ENCODE data around the gene DYRK1A. TPM values are rescaled to one million over a fixed set of nuclear protein-coding genes. Genes with fewer than 3 reads are reported as not detected.

DYRK1A gene
- total and polyA plus RNA-seq, 10 of the 15 experiments (the other 5 are each of a cell fraction or from before 2014, with no cell fraction given), result 2.4 to 68.6 (median 30.7) TPM

DNA sequence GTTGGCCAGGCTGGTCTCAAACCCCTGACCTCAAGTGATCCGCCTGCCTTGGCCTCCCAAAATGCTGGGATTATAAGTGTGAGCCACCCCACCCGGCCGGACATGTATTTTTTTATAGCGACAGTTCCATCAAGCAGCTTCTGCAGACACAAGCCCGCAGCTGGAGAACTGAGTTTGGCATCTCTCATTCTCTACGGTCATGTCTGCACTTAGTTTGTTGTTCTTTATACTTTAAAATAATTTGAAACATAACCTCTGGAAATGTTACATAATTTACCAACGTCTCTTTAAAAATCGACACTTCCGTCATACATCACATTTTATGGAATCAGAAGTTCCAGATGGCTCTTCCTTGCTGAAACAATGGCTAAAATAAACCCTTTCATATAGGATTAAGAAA, 183.6 kb downstream of the DYRK1A start:
- Histone ChIP-seq H3K4me2 (ENCODE audit: control insufficient read depth, insufficient read depth) (no peak overlapping the region), H3K79me2 (ENCODE audit: control insufficient read depth, insufficient read depth, low read length) (no peaks in the 10 kb centered on the region), H3K4me3 (no peak overlapping the region), H3K27ac (ENCODE audit: control insufficient read depth, insufficient read depth) (no peak overlapping the region), H3K36me3 (ENCODE audit: control insufficient read depth in 2 of 2, insufficient read depth in 2 of 2, low read length in 1 of 2) (no peaks in the 10 kb centered on the region), H3K27me3 (replicated peaks in 1 of 2; ENCODE audit: control insufficient read depth in 2 of 2, insufficient read depth in 2 of 2, low read length in 1 of 2) (no peaks in the 10 kb centered on the region), H2AFZ (ENCODE audit: control insufficient read depth, low read depth, low read length) (no peak overlapping the region), H3K9me3 (replicated peaks; ENCODE audit: control insufficient read depth, insufficient read depth, low read length) (no peaks in the 10 kb centered on the region; the same call in 2 of the 3 replicates), H4K20me1 (ENCODE audit: control insufficient read depth, insufficient read depth) (no peaks in the 10 kb centered on the region), H3K9ac (ENCODE audit: control insufficient read depth, insufficient read depth, low read length) (no peak overlapping the region), H3K4me1 (ENCODE audit: control insufficient read depth, insufficient read depth, low read length) (peaks cover 5% of the 10 kb centered on the region; the same call in 1 of the 2 replicates)
- TF ChIP-seq ZZZ3 (IDR thresholded peaks at IDR 0.05; ENCODE audit: control insufficient read depth, insufficient read length, low read depth) (no peak), RAD21 (IDR thresholded peaks at IDR 0.05; ENCODE audit: insufficient read depth, low read depth, low read length) (no peak), SREBF1 (IDR thresholded peaks at IDR 0.05; ENCODE audit: low read length) (no peak)
- ChIA-PET RAD21 (ENCODE audit: unreplicated experiment) (no interaction called here), SMC1A (ENCODE audit: uncharacterized antibody, unreplicated experiment) (no interaction called here), CTCF (interaction anchor here (0.6 kb wide), 1 partner anchor 88 kb away, joined by 3 read pairs; no protein-coding TSS in a partner anchor), POLR2A (interaction anchor here (0.8 kb wide), 1 partner anchor 14 kb away, joined by 3 read pairs; no protein-coding TSS in a partner anchor)
- BruUV-seq (replicated peaks), result no TSS peak
- 81% methylated on average over 9 of the region's 9 CpGs for WGBS (ENCODE audit: insufficient coverage, insufficient replicate concordance, low lambda C conversion rate, missing lambda C conversion rate)
- ATAC-seq (no peak), FAIRE-seq (no peak), DNase-seq (ENCODE audit: low read depth, low spot score) (no peak)
- intact Hi-C loops (cut with micrococcal nuclease; ENCODE audit: unreplicated experiment) (no loop called here), in situ Hi-C loops (cut with MboI) (no loop called here)

DNA sequence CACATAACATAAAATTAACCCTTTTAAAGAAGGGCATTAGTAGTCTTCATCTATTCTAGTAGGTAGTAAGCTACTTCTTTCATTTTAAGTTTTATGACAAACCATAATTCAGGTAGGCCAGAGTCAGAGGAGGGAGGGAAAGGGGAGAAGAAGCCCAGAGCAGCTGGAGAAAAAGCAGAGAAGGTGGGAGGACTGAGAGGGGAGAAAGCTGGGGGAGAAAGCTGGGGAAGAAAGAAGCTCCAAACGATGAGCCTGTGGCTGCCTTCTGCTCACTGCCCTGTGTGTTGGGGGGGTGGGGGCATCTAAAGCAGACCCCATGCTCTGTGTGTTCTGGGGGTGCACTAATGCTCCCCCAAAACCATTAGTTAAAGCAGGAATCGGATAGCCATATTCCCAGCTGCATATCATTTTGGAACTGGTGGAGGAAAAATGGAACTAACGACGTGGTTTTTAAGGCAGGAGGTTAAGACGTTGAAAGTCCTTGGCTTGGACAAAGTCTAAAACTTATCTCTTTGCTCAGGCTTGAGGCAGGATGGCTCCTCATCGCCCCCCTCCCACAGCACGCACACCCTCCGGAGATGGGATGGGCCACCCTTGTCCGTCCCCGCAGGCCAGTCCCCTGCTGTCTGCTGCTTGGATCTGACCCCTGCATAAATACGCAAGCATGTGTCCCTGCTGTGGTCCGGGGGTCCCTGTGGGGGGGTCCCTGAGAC, 184.2 kb downstream of the DYRK1A start:
- Histone ChIP-seq H3K4me2 (ENCODE audit: control insufficient read depth, insufficient read depth) (no peak overlapping the region), H3K4me1 (ENCODE audit: control insufficient read depth, insufficient read depth, low read length) (peaks cover 5% of the 10 kb centered on the region; the same call in 1 of the 2 replicates), H3K9me3 (replicated peaks; ENCODE audit: control insufficient read depth, insufficient read depth, low read length) (no peaks in the 10 kb centered on the region; the same call in 2 of the 3 replicates), H3K27me3 (replicated peaks in 1 of 2; ENCODE audit: control insufficient read depth in 2 of 2, insufficient read depth in 2 of 2, low read length in 1 of 2) (no peaks in the 10 kb centered on the region), H3K36me3 (ENCODE audit: control insufficient read depth in 2 of 2, insufficient read depth in 2 of 2, low read length in 1 of 2) (no peaks in the 10 kb centered on the region), H3K27ac (ENCODE audit: control insufficient read depth, insufficient read depth) (no peak overlapping the region), H4K20me1 (ENCODE audit: control insufficient read depth, insufficient read depth) (no peaks in the 10 kb centered on the region), H3K79me2 (ENCODE audit: control insufficient read depth, insufficient read depth, low read length) (no peaks in the 10 kb centered on the region), H2AFZ (ENCODE audit: control insufficient read depth, low read depth, low read length) (no peak overlapping the region), H3K4me3 (no peak overlapping the region), H3K9ac (ENCODE audit: control insufficient read depth, insufficient read depth, low read length) (no peak overlapping the region)
- intact Hi-C loops (cut with micrococcal nuclease; ENCODE audit: unreplicated experiment), result no loop called here
- FAIRE-seq (no peak), DNase-seq (ENCODE audit: low read depth, low spot score) (no peak), ATAC-seq (no peak)
- POLR2A ChIA-PET, result interaction anchor here (0.8 kb wide), 1 partner anchor 14 kb away, joined by 3 read pairs; no protein-coding TSS in a partner anchor
- SMC1A ChIA-PET (ENCODE audit: uncharacterized antibody, unreplicated experiment), result no interaction called here
- BruUV-seq (replicated peaks), result no TSS peak
- RAD21 ChIA-PET (ENCODE audit: unreplicated experiment), result no interaction called here
- CTCF ChIA-PET, result interaction anchor here (0.6 kb wide), 1 partner anchor 89 kb away, joined by 3 read pairs; no protein-coding TSS in a partner anchor
- WGBS (ENCODE audit: insufficient coverage, insufficient replicate concordance, low lambda C conversion rate, missing lambda C conversion rate), result 50% methylated on average over 9 of the region's 12 CpGs
- TF ChIP-seq POLR2AphosphoS2 (IDR thresholded peaks at IDR 0.05; ENCODE audit: low read depth, low read length), result no peak
- no peak for TF ChIP-seq WRNIP1 (IDR thresholded peaks at IDR 0.05; ENCODE audit: borderline replicate concordance, low read depth, low read length)
- no peak for TF ChIP-seq ZNF622 (IDR thresholded peaks at IDR 0.05)
- no peak for TF ChIP-seq FOXK2 (IDR thresholded peaks at IDR 0.05)
- TF ChIP-seq LARP7 (IDR thresholded peaks at IDR 0.05), result no peak
- TF ChIP-seq, protein P1, sequence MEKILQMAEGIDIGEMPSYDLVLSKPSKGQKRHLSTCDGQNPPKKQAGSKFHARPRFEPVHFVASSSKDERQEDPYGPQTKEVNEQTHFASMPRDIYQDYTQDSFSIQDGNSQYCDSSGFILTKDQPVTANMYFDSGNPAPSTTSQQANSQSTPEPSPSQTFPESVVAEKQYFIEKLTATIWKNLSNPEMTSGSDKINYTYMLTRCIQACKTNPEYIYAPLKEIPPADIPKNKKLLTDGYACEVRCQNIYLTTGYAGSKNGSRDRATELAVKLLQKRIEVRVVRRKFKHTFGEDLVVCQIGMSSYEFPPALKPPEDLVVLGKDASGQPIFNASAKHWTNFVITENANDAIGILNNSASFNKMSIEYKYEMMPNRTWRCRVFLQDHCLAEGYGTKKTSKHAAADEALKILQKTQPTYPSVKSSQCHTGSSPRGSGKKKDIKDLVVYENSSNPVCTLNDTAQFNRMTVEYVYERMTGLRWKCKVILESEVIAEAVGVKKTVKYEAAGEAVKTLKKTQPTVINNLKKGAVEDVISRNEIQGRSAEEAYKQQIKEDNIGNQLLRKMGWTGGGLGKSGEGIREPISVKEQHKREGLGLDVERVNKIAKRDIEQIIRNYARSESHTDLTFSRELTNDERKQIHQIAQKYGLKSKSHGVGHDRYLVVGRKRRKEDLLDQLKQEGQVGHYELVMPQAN (conservative IDR thresholded peaks at IDR 0.05), result no peak
- TF ChIP-seq SMAD5 (IDR thresholded peaks at IDR 0.05; ENCODE audit: low read depth), result no peak
- no peak for TF ChIP-seq EP300 (IDR thresholded peaks at IDR 0.05; ENCODE audit: borderline replicate concordance in 1 of 2, control insufficient read depth in 1 of 2, low read depth in 2 of 2, low read length in 2 of 2)
- in situ Hi-C loops (cut with MboI), result no loop called here

Data from GM12878 (cell line).